ENCODE results near the gene EDA. TPM values are rescaled to one million over a fixed set of nuclear protein-coding genes. Genes with fewer than 3 reads are reported as not detected.

Gene EDA
- total RNA-seq, 1 donor from 2014 or later: 2.5 TPM

GRCh38 chrX:70088751-70089150, 472.8 kb downstream of the EDA start:
- no peak for DNase-seq (ENCODE audit: low read depth)
- H3K4me3 ChIP-seq (ENCODE audit: low read depth, low read length): no peak overlapping the region
- no peaks in the 10 kb centered on the region for H3K36me3 ChIP-seq (ENCODE audit: control insufficient read depth, insufficient read depth, low read length)
- H3K27me3 ChIP-seq (ENCODE audit: control insufficient read depth, insufficient read depth, low read length): peaks cover 3% of the 10 kb centered on the region
- TF ChIP-seq, protein P1, sequence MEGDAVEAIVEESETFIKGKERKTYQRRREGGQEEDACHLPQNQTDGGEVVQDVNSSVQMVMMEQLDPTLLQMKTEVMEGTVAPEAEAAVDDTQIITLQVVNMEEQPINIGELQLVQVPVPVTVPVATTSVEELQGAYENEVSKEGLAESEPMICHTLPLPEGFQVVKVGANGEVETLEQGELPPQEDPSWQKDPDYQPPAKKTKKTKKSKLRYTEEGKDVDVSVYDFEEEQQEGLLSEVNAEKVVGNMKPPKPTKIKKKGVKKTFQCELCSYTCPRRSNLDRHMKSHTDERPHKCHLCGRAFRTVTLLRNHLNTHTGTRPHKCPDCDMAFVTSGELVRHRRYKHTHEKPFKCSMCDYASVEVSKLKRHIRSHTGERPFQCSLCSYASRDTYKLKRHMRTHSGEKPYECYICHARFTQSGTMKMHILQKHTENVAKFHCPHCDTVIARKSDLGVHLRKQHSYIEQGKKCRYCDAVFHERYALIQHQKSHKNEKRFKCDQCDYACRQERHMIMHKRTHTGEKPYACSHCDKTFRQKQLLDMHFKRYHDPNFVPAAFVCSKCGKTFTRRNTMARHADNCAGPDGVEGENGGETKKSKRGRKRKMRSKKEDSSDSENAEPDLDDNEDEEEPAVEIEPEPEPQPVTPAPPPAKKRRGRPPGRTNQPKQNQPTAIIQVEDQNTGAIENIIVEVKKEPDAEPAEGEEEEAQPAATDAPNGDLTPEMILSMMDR (IDR thresholded peaks at IDR 0.05; ENCODE audit: insufficient read depth, low read length, poor library complexity, severe bottlenecking): no peak

Other genes with a start within 250 kb of the EDA start
- 3.6 and 4.6 TPM in 2 replicates for gene NALF2, start 111.8 kb upstream of the EDA start, total RNA-seq